Adrenal gland (tissue), 5 donors: Measurements from ENCODE around the gene SYNGR4.

Experiments used
- CTCF ChIP-seq, 6 experiments: fragments of 450-650 bp in 4 of 6; fragments of 200-600 bp in 2 of 6; sonication (generic) in 1 of 6; IDR thresholded peaks; 1 replicate in 5 of 6; 2 replicates in 1 of 6; pipeline versions ENCODE4 v1.5.1 to v1.8.0; 2016 to 2021; ENCODE audit warnings: antibody characterized with exemption in 6 of 6, mild to moderate bottlenecking in 2 of 6, moderate library complexity in 1 of 6
- POLR2A ChIP-seq, 2 donors: fragments of 450-650 bp; IDR thresholded peaks; one replicate each; pipeline ENCODE4 v1.6.1; 2017; ENCODE audit warnings: antibody characterized with exemption in 2 of 2, mild to moderate bottlenecking in 2 of 2, moderate library complexity in 1 of 2
- donor health status: DM: no; HTN: no; CAD: no.

- no peak for TF ChIP-seq POLR2A (IDR thresholded peaks at IDR 0.05)
- no peak for TF ChIP-seq CTCF (IDR thresholded peaks at IDR 0.05)
Observed at GRCh38 chr19:48365602-48366001, 1.4 kb downstream of the SYNGR4 start.
